HepG2 (cell line): ENCODE data around the gene ANKRD13C. TPM values are rescaled to one million over a fixed set of nuclear protein-coding genes. Genes with fewer than 3 reads are reported as not detected.

Experiments
- ARID5B ChIP-seq: IDR thresholded peaks from 2 replicates; pipeline ENCODE4 v1.4.0; 2020; ENCODE audit warnings: mild to moderate bottlenecking, missing genetic modification reagents
- ERF ChIP-seq: IDR thresholded peaks from 2 replicates; pipeline ENCODE4 v1.6.1; 2018; ENCODE audit warnings: missing biosample characterization, missing genetic modification reagents
- IKZF4 ChIP-seq: sonication (generic); formaldehyde crosslinking; IDR thresholded peaks from 2 replicates; pipeline ENCODE4 v1.5.1; 2020; ENCODE audit warnings: borderline replicate concordance, mild to moderate bottlenecking, low read depth, missing genetic modification reagents; ENCODE audit errors: not compliant biosample characterization
- MED13 ChIP-seq: sonication (generic); formaldehyde crosslinking; IDR thresholded peaks from 2 replicates; pipeline ENCODE4 v1.5.0; 2020; ENCODE audit warnings: missing genetic modification reagents
- SAP130 ChIP-seq: IDR thresholded peaks from 2 replicates; pipeline ENCODE4 v1.6.1; 2016; ENCODE audit warnings: low read depth
- ZBTB8A ChIP-seq: sonication (generic); formaldehyde crosslinking; IDR thresholded peaks from 2 replicates; pipeline ENCODE4 v1.4.0; 2020; ENCODE audit warnings: mild to moderate bottlenecking, low read depth, missing genetic modification reagents, borderline replicate concordance
- ZNF143 ChIP-seq: sonication (generic); formaldehyde crosslinking; IDR thresholded peaks from 2 replicates; pipeline ENCODE4 v1.4.0; 2020; ENCODE audit warnings: missing genetic modification reagents
- ZNF276 ChIP-seq: sonication (generic); formaldehyde crosslinking; IDR thresholded peaks from 2 replicates; pipeline ENCODE4 v1.4.0; 2020; ENCODE audit warnings: mild to moderate bottlenecking, low read depth, missing genetic modification reagents
- ZNF337 ChIP-seq: sonication (generic); formaldehyde crosslinking; IDR thresholded peaks from 2 replicates; pipeline ENCODE4 v1.5.1; 2020; ENCODE audit warnings: missing genetic modification reagents, low read depth, mild to moderate bottlenecking, borderline replicate concordance
- ZNF33B ChIP-seq: sonication (generic); formaldehyde crosslinking; IDR thresholded peaks from 2 replicates; pipeline ENCODE4 v1.5.1; 2020; ENCODE audit warnings: mild to moderate bottlenecking, missing genetic modification reagents
- ZSCAN22 ChIP-seq: sonication (generic); formaldehyde crosslinking; IDR thresholded peaks from 2 replicates; pipeline ENCODE4 v1.4.0; 2020; ENCODE audit warnings: mild to moderate bottlenecking, missing genetic modification reagents
- polyA plus RNA-seq, 8 experiments: library from polyadenylated mRNA; depleted of rRNA in 3 of 8; stranded (reverse) in 7 of 8; unstranded in 1 of 8; fragments of >200 nt; fragmentation: Illumina TruSeq in 4 of 8; extraction: Trizol in 4 of 8; gene quantifications; 2 replicates each; pipeline versions ENCODE4 v1.2.1 to v1.2.3, GENCODE V29; 2011 to 2016; ENCODE audit warnings: low read depth in 4 of 8, missing spikeins in 1 of 8, mixed read lengths in 1 of 8; ENCODE audit not compliant: insufficient read depth in 1 of 8
- total RNA-seq, 5 experiments: library from RNA; depleted of rRNA; stranded (reverse); fragments of >200 nt; fragmentation: Illumina TruSeq; extraction: Trizol; gene quantifications; 2 replicates each; pipeline ENCODE4 v1.2.3, GENCODE V29; 2016; ENCODE audit warnings: low read depth in 1 of 5
- TF ChIP-seq, protein P1 (sequence below): sonication (generic); formaldehyde crosslinking; IDR thresholded peaks from 2 replicates; pipeline ENCODE4 v1.5.0; 2020; ENCODE audit warnings: missing genetic modification reagents
- TF ChIP-seq, protein P2 (sequence below): IDR thresholded peaks from 2 replicates; pipeline ENCODE4 v1.6.1; 2016; ENCODE audit warnings: missing compliant biosample characterization, missing genetic modification reagents, borderline replicate concordance

ANKRD13C gene
- total and polyA plus RNA-seq, 2 of the 13 experiments (the other 11 are each of a cell fraction or from before 2014, with no cell fraction given) = 6.2 to 17.6 TPM

GRCh38 chr1:70397013-70397412 is 42.5 kb upstream of the ANKRD13C start (continued):
- TF ChIP-seq, protein P1, sequence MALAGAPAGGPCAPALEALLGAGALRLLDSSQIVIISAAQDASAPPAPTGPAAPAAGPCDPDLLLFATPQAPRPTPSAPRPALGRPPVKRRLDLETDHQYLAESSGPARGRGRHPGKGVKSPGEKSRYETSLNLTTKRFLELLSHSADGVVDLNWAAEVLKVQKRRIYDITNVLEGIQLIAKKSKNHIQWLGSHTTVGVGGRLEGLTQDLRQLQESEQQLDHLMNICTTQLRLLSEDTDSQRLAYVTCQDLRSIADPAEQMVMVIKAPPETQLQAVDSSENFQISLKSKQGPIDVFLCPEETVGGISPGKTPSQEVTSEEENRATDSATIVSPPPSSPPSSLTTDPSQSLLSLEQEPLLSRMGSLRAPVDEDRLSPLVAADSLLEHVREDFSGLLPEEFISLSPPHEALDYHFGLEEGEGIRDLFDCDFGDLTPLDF = no peak
- TF ChIP-seq SAP130 (CRISPR knock-in tag) (no peak), MED13 (no peak), ZNF276 (CRISPR knock-in tag) (no peak), ERF (CRISPR knock-in tag) (no peak), ZSCAN22 (CRISPR knock-in tag) (no peak), ZNF337 (CRISPR knock-in tag) (no peak), ZNF33B (CRISPR knock-in tag) (no peak), ZNF143 (CRISPR knock-in tag) (no peak), ARID5B (no peak), ZBTB8A (CRISPR knock-in tag) (no peak), IKZF4 (CRISPR knock-in tag) (no peak)
- TF ChIP-seq, protein P2, sequence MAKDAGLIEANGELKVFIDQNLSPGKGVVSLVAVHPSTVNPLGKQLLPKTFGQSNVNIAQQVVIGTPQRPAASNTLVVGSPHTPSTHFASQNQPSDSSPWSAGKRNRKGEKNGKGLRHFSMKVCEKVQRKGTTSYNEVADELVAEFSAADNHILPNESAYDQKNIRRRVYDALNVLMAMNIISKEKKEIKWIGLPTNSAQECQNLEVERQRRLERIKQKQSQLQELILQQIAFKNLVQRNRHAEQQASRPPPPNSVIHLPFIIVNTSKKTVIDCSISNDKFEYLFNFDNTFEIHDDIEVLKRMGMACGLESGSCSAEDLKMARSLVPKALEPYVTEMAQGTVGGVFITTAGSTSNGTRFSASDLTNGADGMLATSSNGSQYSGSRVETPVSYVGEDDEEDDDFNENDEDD (CRISPR knock-in tag) = no peak
